ENCODE data around the gene CLDN14. TPM values are rescaled to one million over a fixed set of nuclear protein-coding genes. Genes with fewer than 3 reads are reported as not detected.

The CLDN14 gene
- total RNA-seq, 1 donor from 2014 or later, result 0.58 TPM

- peaks cover 12% of the 10 kb centered on the region for H3K4me1 Mint-ChIP-seq
- H3K27me3 Mint-ChIP-seq, result peaks cover 6% of the 10 kb centered on the region
- no peak for ATAC-seq (ENCODE audit: low read depth)
- intact Hi-C loops (cut with micrococcal nuclease), result no loop called here
- CTCF ChIA-PET, result no interaction called here
- POLR2A ChIA-PET, result no interaction called here
- no peak for DNase-seq
- no peak overlapping the region for H3K4me3 Mint-ChIP-seq
- no peak overlapping the region for H3K27ac Mint-ChIP-seq
- H3K9me3 Mint-ChIP-seq, result no peaks in the 10 kb centered on the region
- TF ChIP-seq CTCF (IDR thresholded peaks at IDR 0.05), result no peak
- H3K36me3 Mint-ChIP-seq (ENCODE audit: low read depth), result no peaks in the 10 kb centered on the region
These were observed 54.6 kb downstream of the CLDN14 start for GRCh38 chr21:36425286-36425685.

- ATAC-seq (ENCODE audit: low read depth) (no peak), DNase-seq (no peak)
- no peak for TF ChIP-seq CTCF (IDR thresholded peaks at IDR 0.05)
- no peak overlapping the region for H3K4me3 Mint-ChIP-seq
- H3K4me1 Mint-ChIP-seq, result peaks cover 5% of the 10 kb centered on the region
- no peak overlapping the region for H3K27ac Mint-ChIP-seq
- CTCF ChIA-PET, result no interaction called here
- POLR2A ChIA-PET, result no interaction called here
- no peaks in the 10 kb centered on the region for H3K9me3 Mint-ChIP-seq
- peaks cover 3% of the 10 kb centered on the region for H3K27me3 Mint-ChIP-seq
- intact Hi-C loops (cut with micrococcal nuclease), result loop anchor here (5.0 kb wide), 2 partner anchors 78 to 282 kb away; no protein-coding TSS in a partner anchor
- no peaks in the 10 kb centered on the region for H3K36me3 Mint-ChIP-seq (ENCODE audit: low read depth)
These were observed 55.3 kb downstream of the CLDN14 start for GRCh38 chr21:36424592-36424991.

GRCh38 chr21:36423771-36424433, 56.0 kb downstream of the CLDN14 start:
- no peak overlapping the region for H3K4me3 Mint-ChIP-seq
- no peak for DNase-seq
- H3K27ac Mint-ChIP-seq, result no peak overlapping the region
- peaks cover 3% of the 10 kb centered on the region for H3K4me1 Mint-ChIP-seq
- no peak for ATAC-seq (ENCODE audit: low read depth)
- intact Hi-C loops (cut with micrococcal nuclease), result loop anchor here (5.0 kb wide), 2 partner anchors 78 to 282 kb away; no protein-coding TSS in a partner anchor
- no peaks in the 10 kb centered on the region for H3K36me3 Mint-ChIP-seq (ENCODE audit: low read depth)
- H3K9me3 Mint-ChIP-seq, result no peaks in the 10 kb centered on the region
- H3K27me3 Mint-ChIP-seq, result peaks cover 3% of the 10 kb centered on the region
- no peak for TF ChIP-seq CTCF (IDR thresholded peaks at IDR 0.05)
- ChIA-PET POLR2A (no interaction called here), CTCF (no interaction called here)

GRCh38 chr21:36422279-36423098, 57.4 kb downstream of the CLDN14 start:
- intact Hi-C loops (cut with micrococcal nuclease), result loop anchor here (5.0 kb wide), 2 partner anchors 80 to 280 kb away; no protein-coding TSS in a partner anchor
- H3K27ac Mint-ChIP-seq, result no peak overlapping the region
- CTCF ChIA-PET, result no interaction called here

More at GRCh38 chr21:36422279-36423098, 57.4 kb downstream of the CLDN14 start:
- no peak for TF ChIP-seq CTCF (IDR thresholded peaks at IDR 0.05)
- ATAC-seq (ENCODE audit: low read depth) (no peak), DNase-seq (no peak)
- no peaks in the 10 kb centered on the region for H3K36me3 Mint-ChIP-seq (ENCODE audit: low read depth)
- no peaks in the 10 kb centered on the region for H3K4me1 Mint-ChIP-seq
- no peak overlapping the region for H3K4me3 Mint-ChIP-seq
- H3K9me3 Mint-ChIP-seq, result no peaks in the 10 kb centered on the region
- H3K27me3 Mint-ChIP-seq, result no peaks in the 10 kb centered on the region
- POLR2A ChIA-PET, result interaction anchor here (0.6 kb wide), 1 partner anchor 250 kb away, joined by 4 read pairs; no protein-coding TSS in a partner anchor

All from activated B cell treated with CpG ODN at 0.5 μM for 24 hours (primary cell).